HG03460 (cell line): ENCODE measurements around the gene C9orf57.
A peak's percentile ranks its signal among the peaks of the same experiment; 100 is the strongest.
"Not testable (repeated sequence)": the region's sequence is repeated elsewhere in the genome, so short reads cannot be mapped to it uniquely, and the experiment has no call there.

ENCODE experiments used
- ATAC-seq: cut with Tn5 transposase; IDR thresholded peaks from one replicate; pipeline ENCODE4 v1.9.1; 2021; ENCODE audit not compliant: unreplicated experiment

C9orf57 gene

GRCh38 chr9:72060513-72060912 lies at the start of gene C9orf57:
Gene C9orf57, minus strand, starts transcription at chr9:72060613. Its CDS starts 1,282 bp downstream, at chr9:72059331.
- no peak for ATAC-seq

DNA sequence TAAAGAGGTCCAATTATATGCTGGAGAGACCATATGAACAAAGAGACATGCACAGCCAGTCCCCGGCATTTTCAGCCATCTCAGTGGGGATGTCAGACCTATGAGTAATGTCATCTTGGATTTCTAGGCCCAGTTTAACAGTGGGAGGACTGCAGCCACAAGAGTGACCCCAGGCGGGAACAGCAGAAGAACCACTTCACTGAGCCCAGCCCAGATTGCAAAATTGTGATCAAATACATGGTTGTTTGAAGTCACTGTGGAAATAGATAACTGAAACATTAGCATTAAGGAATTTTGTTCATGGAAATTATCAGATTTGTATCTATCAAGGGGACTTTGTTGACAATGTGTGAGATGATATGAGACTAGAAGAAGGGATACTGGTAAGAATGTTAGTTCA lies 42.1 kb upstream of the C9orf57 start:
- ATAC-seq = no peak

DNA sequence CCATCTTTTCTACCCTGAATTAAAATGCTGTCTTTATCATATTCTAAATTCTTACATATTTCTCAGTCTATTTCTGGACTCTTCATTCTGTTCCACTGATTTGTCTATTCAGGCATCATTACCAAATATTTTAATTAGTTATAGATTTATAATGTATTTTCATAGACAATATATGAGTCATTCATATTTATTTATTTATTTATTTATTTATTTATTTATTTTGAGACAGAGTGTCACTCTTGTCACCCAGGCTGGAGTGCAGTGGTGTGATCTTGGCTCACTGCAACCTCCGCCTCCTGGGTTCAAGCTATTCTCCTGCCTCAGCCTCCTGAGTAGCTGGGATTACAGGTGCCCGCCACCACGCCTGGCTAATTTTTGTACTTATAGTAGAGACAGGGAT lies 35.1 kb upstream of the C9orf57 start:
- not testable (repeated sequence) for ATAC-seq

DNA sequence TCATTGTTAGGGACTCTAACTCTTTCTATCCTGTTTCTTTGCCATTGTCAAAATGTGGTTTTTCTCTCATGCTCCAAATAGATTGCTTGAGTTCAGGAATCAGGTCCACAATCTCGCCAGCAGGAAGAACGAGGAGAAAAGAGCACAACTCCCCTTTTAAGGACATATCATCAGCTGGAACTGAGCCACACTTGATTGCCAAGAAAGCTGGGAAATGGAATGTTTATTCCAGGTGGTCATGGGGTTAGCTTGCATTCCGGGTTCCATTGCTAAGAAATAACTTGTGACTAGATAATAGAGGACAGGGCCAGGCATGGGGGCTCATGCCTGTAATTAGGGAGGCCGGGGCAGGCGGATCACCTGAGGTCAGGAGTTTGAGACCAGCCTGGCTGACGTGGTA lies 32.4 kb upstream of the C9orf57 start:
- ATAC-seq = no peak

- no peak for ATAC-seq
These were observed 29.2 kb upstream of the C9orf57 start for GRCh38 chr9:72089451-72090130.

DNA sequence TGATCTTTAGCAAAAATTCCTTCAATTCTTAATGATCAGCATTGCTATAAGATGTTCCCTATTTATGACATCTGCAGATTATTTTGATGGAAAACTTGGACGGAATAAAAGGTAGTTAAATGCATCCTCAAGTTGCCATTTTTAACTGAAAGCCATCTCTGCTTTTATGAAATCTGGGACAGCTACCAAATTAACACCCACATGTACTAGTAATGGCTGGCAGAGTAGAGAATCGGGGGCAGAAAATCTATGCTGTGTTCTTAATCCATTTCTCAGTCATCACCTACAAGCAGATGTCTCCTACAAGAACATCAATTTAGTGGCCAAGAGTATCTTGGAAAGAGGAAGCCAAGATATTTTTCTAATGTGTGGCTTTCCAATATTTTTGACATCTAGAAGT lies 22.1 kb upstream of the C9orf57 start:
- ATAC-seq = no peak

DNA sequence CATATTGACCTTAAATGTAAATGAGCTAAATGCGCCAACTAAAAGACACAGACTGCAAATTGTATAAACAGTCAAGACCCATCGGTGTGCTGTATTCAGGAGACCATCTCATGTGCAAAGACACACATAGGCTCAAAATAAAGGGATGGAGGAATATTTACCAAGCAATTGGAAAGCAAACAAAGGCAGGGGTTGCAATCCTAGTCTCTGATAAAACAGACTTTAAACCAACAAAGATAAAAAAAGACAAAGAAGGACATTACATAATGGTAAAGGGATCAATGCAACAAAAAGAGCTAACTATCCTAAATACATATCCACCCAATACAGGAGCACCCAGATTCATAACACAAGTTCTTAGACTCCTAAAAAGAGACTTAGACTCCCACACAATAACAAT lies 14.3 kb upstream of the C9orf57 start:
- not testable (repeated sequence) for ATAC-seq

DNA sequence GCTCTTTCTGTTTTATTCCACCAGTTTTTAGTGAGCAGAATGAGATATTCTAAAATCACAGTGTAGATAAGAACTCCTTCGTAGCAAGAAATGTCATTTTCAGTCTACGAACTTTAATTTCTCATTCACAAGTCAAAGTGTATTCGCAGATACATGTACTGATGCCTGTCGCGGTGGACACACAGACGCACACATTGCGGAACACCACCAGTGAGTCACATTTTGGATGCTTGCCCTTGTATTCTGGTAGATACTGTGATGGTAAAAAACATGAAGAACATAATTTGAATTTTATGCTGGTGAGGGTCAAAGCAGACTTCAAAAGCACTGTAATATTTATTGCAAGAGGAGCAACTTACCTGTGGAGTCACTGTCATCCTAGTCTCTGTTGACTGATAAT lies 4.7 kb upstream of the C9orf57 start:
- ATAC-seq = no peak

DNA sequence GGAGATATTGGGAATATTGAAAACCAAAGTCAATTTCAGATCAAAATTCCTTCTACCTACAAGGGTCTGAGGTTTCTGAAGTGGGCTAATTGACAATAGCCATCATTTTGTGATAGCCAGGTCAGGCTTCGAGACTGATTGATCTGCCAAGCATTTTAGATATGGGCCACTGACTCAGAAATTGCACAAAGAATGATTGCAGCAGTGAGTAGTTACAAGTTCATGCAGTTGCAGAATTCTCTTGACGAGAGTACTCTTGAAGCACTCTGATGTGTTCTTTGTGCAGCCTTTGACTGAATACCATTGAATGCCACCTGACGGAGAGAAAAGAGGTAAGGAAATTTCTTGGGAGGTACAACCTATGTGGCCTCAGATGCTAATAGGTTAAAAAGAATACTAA lies 8.3 kb downstream of the C9orf57 start:
- ATAC-seq = no peak

- ATAC-seq = no peak
These were observed 11.6 kb downstream of the C9orf57 start for GRCh38 chr9:72048850-72049249.

- no peak for ATAC-seq
These were observed 13.6 kb downstream of the C9orf57 start for GRCh38 chr9:72046630-72047456.

GRCh38 chr9:72044095-72044494 lies 16.3 kb downstream of the C9orf57 start:
- ATAC-seq = no peak

- no peak for ATAC-seq
These were observed 16.8 kb downstream of the C9orf57 start for GRCh38 chr9:72043576-72043975.

- ATAC-seq = no peak
These were observed 17.5 kb downstream of the C9orf57 start for GRCh38 chr9:72042928-72043327.

DNA sequence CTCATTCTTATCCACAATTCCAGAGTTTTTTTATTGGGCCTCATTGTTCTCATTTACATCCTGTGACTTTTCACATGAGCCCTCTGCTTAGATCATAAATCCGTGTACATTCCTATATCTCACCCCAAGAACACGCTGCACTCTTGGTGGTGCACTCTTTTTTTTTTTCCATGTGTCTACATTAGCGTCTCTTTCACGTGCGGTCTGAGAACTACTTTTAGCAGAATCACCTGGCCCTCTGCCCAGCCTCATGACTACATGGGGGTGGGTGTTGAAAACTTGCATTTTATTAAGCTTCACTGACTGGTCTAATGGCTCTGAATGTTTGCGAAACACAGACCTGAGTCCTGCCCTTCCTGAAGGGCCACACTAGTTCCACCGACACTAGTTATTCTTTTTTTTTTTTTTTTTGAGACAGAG lies 18.6 kb downstream of the C9orf57 start:
- no peak for ATAC-seq

GRCh38 chr9:72041369-72041768 lies 19.0 kb downstream of the C9orf57 start:
- no peak for ATAC-seq

GRCh38 chr9:72039532-72039931 lies 20.9 kb downstream of the C9orf57 start:
- ATAC-seq = peak; percentile 52

DNA sequence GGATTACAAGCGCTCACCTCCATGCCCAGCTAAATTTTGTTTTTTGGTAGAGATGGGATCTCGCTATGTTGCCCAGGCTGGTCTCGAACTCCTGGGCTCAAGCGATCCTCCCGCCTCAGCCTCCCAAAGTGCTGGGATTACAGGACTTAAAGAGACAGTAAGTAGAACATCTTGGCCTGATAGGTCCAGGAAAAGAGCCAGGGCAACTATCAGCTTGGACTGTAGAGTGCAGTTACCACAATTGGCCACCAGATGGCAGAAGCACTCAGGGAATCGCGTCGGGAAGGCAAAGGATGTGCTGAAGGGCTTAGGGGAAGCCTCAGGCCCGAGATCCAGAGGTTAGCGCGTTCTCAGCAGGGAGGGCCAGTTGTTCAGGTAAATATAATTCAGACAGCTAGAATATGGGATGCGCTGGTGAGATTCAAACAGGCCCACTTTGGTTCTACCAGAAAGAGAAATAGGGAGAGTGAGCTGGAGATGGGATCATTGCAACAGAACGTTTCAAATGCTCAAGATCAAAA lies 21.5 kb downstream of the C9orf57 start:
- ATAC-seq = peak; percentile 72

GRCh38 chr9:72038408-72038807 lies 22.0 kb downstream of the C9orf57 start:
- no peak for ATAC-seq

- ATAC-seq = no peak
These were observed 22.8 kb downstream of the C9orf57 start for GRCh38 chr9:72037571-72037970.

- no peak for ATAC-seq
These were observed 29.6 kb downstream of the C9orf57 start for GRCh38 chr9:72030767-72031166.

- no peak for ATAC-seq
These were observed 30.4 kb downstream of the C9orf57 start for GRCh38 chr9:72029986-72030385.
